HFFc6 (cell line): ENCODE results near the gene DUSP21. TPM values are rescaled to one million over a fixed set of nuclear protein-coding genes. Genes with fewer than 3 reads are reported as not detected.

ENCODE experiments used
- DNase-seq: peaks from one replicate; pipeline ENCODE4 v3.0.0-alpha.2; 2018
- H3K27ac Mint-ChIP-seq: 2 replicates; pipeline ENCODE4 v1.8.0; 2020; ENCODE audit warnings: mild to moderate bottlenecking, mixed read lengths
- H3K27me3 Mint-ChIP-seq: 2 replicates; pipeline ENCODE4 v1.8.0; 2021; ENCODE audit warnings: mild to moderate bottlenecking, moderate library complexity, mixed read lengths; ENCODE audit not compliant: insufficient read depth
- H3K36me3 Mint-ChIP-seq: 2 replicates; pipeline ENCODE4 v1.8.0; 2021; ENCODE audit warnings: low read depth, mixed read lengths
- H3K4me1 Mint-ChIP-seq: 2 replicates; pipeline ENCODE4 v1.8.0; 2020; ENCODE audit warnings: low read depth, mixed read lengths
- H3K4me3 Mint-ChIP-seq: 2 replicates; pipeline ENCODE4 v1.8.0; 2020; ENCODE audit warnings: mild to moderate bottlenecking, moderate library complexity, mixed read lengths
- H3K9me3 Mint-ChIP-seq: 2 replicates; pipeline ENCODE4 v1.8.0; 2020; ENCODE audit warnings: mild to moderate bottlenecking, mixed read lengths
- CTCF ChIP-seq: fragments of 200-600 bp; sonication (generic); IDR thresholded peaks from 2 replicates; pipeline ENCODE4 v1.5.0; 2021; ENCODE audit warnings: antibody characterized with exemption, mild to moderate bottlenecking
- long read RNA-seq: library from polyadenylated mRNA; unstranded; transcript quantifications from one replicate; pipeline ENCODE4 v2.0.0, GENCODE V29; 2019
- total RNA-seq, 6 experiments: library from RNA; stranded (reverse); fragmentation: NEBNext Ultra II Directional; extraction: Animal tissue kit (Norgen Biotek cat#: 25700); gene quantifications; 2 replicates in 1 of 6; 3 replicates in 5 of 6; pipeline ENCODE4 v1.2.3, GENCODE V29; 2021

Gene DUSP21
- total RNA-seq, result not detected
- long read RNA-seq, result 0 reads

- no peak for DNase-seq
Observed at GRCh38 chrX:44843753-44844152, at the start of gene DUSP21. DUSP21 (plus strand) TSS chrX:44844021; CDS start chrX:44844133, 112 bp downstream.

GRCh38 chrX:44795945-44796450, 47.8 kb upstream of the DUSP21 start:
- no peak for DNase-seq
- H3K27ac Mint-ChIP-seq, result no peak overlapping the region
- no peak overlapping the region for H3K4me3 Mint-ChIP-seq
- H3K36me3 Mint-ChIP-seq, result no peaks in the 10 kb centered on the region
- TF ChIP-seq CTCF, result no peak
- H3K9me3 Mint-ChIP-seq, result no peaks in the 10 kb centered on the region
- H3K27me3 Mint-ChIP-seq, result peaks cover 2% of the 10 kb centered on the region; the same call in 1 of the 2 replicates
- H3K4me1 Mint-ChIP-seq, result no peaks in the 10 kb centered on the region

More at GRCh38 chrX:44843753-44844152, at the start of gene DUSP21:
- Mint-ChIP-seq H3K4me3 (no peak within 1 kb of the TSS), H3K9me3 (no peaks in the 10 kb centered on the region), H3K36me3 (no peaks in the 10 kb centered on the region), H3K4me1 (peaks cover 5% of the 10 kb centered on the region; the same call in 1 of the 2 replicates), H3K27me3 (no peaks in the 10 kb centered on the region), H3K27ac (no peak within 1 kb of the TSS)
- TF ChIP-seq CTCF, result no peak

- Mint-ChIP-seq H3K9me3 (no peaks in the 10 kb centered on the region), H3K4me3 (no peak overlapping the region), H3K27ac (no peak overlapping the region), H3K27me3 (no peaks in the 10 kb centered on the region), H3K36me3 (no peaks in the 10 kb centered on the region), H3K4me1 (no peaks in the 10 kb centered on the region)
- no peak for TF ChIP-seq CTCF
- no peak for DNase-seq
Observed at GRCh38 chrX:44802613-44803012, 41.2 kb upstream of the DUSP21 start.

GRCh38 chrX:44815681-44816080, 28.1 kb upstream of the DUSP21 start:
- Mint-ChIP-seq H3K27ac (no peak overlapping the region), H3K9me3 (no peaks in the 10 kb centered on the region), H3K4me1 (no peaks in the 10 kb centered on the region), H3K4me3 (no peak overlapping the region), H3K36me3 (no peaks in the 10 kb centered on the region), H3K27me3 (no peaks in the 10 kb centered on the region)
- no peak for TF ChIP-seq CTCF
- DNase-seq, result no peak

GRCh38 chrX:44816367-44816766, 27.5 kb upstream of the DUSP21 start:
- H3K36me3 Mint-ChIP-seq, result no peaks in the 10 kb centered on the region
- no peak overlapping the region for H3K27ac Mint-ChIP-seq
- H3K27me3 Mint-ChIP-seq, result peaks cover 1% of the 10 kb centered on the region; the same call in 1 of the 2 replicates
- TF ChIP-seq CTCF, result no peak
- H3K9me3 Mint-ChIP-seq, result no peaks in the 10 kb centered on the region
- DNase-seq, result no peak
- H3K4me3 Mint-ChIP-seq, result no peak overlapping the region
- no peaks in the 10 kb centered on the region for H3K4me1 Mint-ChIP-seq
